Non-pigmented ciliary epithelial cell (primary cell): ENCODE results near the gene NPAS3.
A peak's percentile ranks its signal among the peaks of the same experiment; 100 is the strongest.

Experiments
- DNase-seq: peaks from one replicate; pipeline ENCODE4 v3.0.0-alpha.2; 2010; ENCODE audit warnings: low read depth

Gene NPAS3

GRCh38 chr14:32940711-32941667, 2.3 kb downstream of the NPAS3 start:
- no peak for DNase-seq

GRCh38 chr14:32941668-32942065, 3.0 kb downstream of the NPAS3 start:
- no peak for DNase-seq

- DNase-seq = no peak
These were observed 8.4 kb downstream of the NPAS3 start for GRCh38 chr14:32947081-32947480.

GRCh38 chr14:32947792-32948191, 9.1 kb downstream of the NPAS3 start:
- no peak for DNase-seq

- no peak for DNase-seq
These were observed 11.9 kb downstream of the NPAS3 start for GRCh38 chr14:32950584-32950983.

GRCh38 chr14:32967421-32967820, 28.7 kb downstream of the NPAS3 start:
- no peak for DNase-seq

- DNase-seq = no peak
These were observed 30.4 kb downstream of the NPAS3 start for GRCh38 chr14:32968972-32969544.

- no peak for DNase-seq
These were observed 39.2 kb downstream of the NPAS3 start for GRCh38 chr14:32977913-32978312.

GRCh38 chr14:32978691-32979255, 40.1 kb downstream of the NPAS3 start:
- no peak for DNase-seq

- DNase-seq = no peak
These were observed 41.7 kb downstream of the NPAS3 start for GRCh38 chr14:32980178-32980901.

GRCh38 chr14:32980902-32981501, 42.3 kb downstream of the NPAS3 start:
- no peak for DNase-seq

- no peak for DNase-seq
These were observed 45.7 kb downstream of the NPAS3 start for GRCh38 chr14:32984241-32984930.

GRCh38 chr14:32985866-32986265, 47.2 kb downstream of the NPAS3 start:
- no peak for DNase-seq

GRCh38 chr14:32986791-32987540, 48.3 kb downstream of the NPAS3 start:
- peak; percentile 32 for DNase-seq

- DNase-seq = no peak
These were observed 53.0 kb downstream of the NPAS3 start for GRCh38 chr14:32991691-32992090.

GRCh38 chr14:32993921-32994320, 55.2 kb downstream of the NPAS3 start:
- no peak for DNase-seq

GRCh38 chr14:32996343-32996742, 57.7 kb downstream of the NPAS3 start:
- DNase-seq = no peak

- DNase-seq = peak; percentile 10
These were observed 59.8 kb downstream of the NPAS3 start for GRCh38 chr14:32998433-32998832.

GRCh38 chr14:33009673-33010072, 71.0 kb downstream of the NPAS3 start:
- DNase-seq = no peak

GRCh38 chr14:33010495-33010894, 71.8 kb downstream of the NPAS3 start:
- no peak for DNase-seq

GRCh38 chr14:33014710-33015109, 76.0 kb downstream of the NPAS3 start:
- DNase-seq = no peak
